ENCODE measurements around the gene ANKRD29.

ANKRD29 gene

DNA sequence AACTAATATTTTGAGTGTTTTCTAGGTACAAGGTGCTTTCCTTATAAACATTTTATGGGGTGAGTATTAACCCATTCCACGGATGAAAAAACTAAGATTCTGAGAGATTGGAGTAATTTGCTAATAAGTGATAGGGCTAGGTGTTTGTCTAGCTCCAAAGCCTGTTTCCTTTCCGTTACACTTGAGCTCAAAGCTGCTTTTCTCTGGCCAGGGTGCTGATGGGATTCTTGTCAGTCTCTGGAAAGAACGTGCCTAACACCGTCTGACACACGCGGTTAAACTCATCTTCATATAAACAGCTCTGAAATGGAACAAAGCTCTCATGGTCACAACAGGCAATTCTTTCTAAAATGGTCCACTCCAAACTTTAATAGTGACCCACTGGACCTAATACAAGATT, 2.0 kb upstream of the ANKRD29 start:
- H3K27me3 ChIP-seq (ENCODE audit: insufficient read depth, poor library complexity, severe bottlenecking): peaks cover 58% of the 10 kb centered on the region
- TF ChIP-seq, protein P1, sequence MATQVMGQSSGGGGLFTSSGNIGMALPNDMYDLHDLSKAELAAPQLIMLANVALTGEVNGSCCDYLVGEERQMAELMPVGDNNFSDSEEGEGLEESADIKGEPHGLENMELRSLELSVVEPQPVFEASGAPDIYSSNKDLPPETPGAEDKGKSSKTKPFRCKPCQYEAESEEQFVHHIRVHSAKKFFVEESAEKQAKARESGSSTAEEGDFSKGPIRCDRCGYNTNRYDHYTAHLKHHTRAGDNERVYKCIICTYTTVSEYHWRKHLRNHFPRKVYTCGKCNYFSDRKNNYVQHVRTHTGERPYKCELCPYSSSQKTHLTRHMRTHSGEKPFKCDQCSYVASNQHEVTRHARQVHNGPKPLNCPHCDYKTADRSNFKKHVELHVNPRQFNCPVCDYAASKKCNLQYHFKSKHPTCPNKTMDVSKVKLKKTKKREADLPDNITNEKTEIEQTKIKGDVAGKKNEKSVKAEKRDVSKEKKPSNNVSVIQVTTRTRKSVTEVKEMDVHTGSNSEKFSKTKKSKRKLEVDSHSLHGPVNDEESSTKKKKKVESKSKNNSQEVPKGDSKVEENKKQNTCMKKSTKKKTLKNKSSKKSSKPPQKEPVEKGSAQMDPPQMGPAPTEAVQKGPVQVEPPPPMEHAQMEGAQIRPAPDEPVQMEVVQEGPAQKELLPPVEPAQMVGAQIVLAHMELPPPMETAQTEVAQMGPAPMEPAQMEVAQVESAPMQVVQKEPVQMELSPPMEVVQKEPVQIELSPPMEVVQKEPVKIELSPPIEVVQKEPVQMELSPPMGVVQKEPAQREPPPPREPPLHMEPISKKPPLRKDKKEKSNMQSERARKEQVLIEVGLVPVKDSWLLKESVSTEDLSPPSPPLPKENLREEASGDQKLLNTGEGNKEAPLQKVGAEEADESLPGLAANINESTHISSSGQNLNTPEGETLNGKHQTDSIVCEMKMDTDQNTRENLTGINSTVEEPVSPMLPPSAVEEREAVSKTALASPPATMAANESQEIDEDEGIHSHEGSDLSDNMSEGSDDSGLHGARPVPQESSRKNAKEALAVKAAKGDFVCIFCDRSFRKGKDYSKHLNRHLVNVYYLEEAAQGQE (IDR thresholded peaks at IDR 0.05; ENCODE audit: insufficient replicate concordance, low read depth): peak; percentile 86
- no peak for TF ChIP-seq SPI1 (IDR thresholded peaks at IDR 0.05; ENCODE audit: borderline replicate concordance, low read depth)
- DNase-seq (ENCODE audit: low read depth in 1 of 2, low spot score in 1 of 2): no peak

DNA sequence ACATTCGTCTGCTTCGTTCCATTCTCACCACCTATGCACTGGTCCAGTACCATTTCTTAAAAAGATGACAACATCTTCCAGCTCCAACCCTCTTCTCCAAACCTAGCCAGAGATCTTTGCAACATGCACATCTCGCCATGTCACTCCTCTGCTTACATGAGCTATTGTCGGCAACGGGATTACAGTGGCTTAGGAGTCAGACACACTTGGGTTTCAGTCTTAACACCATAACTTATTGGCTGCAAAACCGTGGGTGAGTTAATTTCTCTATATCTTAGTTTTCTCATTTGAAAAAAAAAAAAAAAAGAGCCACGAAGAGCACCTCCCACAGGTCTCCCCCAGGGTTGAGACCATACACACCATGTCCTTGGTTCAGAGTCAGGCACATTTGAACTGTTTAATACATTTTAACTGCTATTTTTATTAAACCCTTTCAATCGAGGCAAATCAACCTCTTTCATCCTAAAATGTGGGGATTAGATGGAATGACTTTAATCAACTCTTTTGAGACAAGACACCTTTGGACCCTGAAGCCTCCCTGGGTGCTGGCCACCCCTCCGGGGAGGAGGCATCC, 889 bp downstream of the ANKRD29 start:
- H3K27ac ChIP-seq (replicated peaks): no peak overlapping the region
- no peak for TF ChIP-seq GABPA (IDR thresholded peaks at IDR 0.05; ENCODE audit: low read depth)
- no peak for TF ChIP-seq POLR2AphosphoS5 (IDR thresholded peaks at IDR 0.05; ENCODE audit: low read depth)
- TF ChIP-seq, protein P2, sequence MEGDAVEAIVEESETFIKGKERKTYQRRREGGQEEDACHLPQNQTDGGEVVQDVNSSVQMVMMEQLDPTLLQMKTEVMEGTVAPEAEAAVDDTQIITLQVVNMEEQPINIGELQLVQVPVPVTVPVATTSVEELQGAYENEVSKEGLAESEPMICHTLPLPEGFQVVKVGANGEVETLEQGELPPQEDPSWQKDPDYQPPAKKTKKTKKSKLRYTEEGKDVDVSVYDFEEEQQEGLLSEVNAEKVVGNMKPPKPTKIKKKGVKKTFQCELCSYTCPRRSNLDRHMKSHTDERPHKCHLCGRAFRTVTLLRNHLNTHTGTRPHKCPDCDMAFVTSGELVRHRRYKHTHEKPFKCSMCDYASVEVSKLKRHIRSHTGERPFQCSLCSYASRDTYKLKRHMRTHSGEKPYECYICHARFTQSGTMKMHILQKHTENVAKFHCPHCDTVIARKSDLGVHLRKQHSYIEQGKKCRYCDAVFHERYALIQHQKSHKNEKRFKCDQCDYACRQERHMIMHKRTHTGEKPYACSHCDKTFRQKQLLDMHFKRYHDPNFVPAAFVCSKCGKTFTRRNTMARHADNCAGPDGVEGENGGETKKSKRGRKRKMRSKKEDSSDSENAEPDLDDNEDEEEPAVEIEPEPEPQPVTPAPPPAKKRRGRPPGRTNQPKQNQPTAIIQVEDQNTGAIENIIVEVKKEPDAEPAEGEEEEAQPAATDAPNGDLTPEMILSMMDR (IDR thresholded peaks at IDR 0.05; ENCODE audit: insufficient read depth, low read length): no peak
- H3K4me3 ChIP-seq (replicated peaks; ENCODE audit: insufficient read depth, low read length): peak overlapping the region; percentile 40
- no peak for DNase-seq (ENCODE audit: low read depth in 1 of 2, low spot score in 1 of 2)
- H3K27me3 ChIP-seq (ENCODE audit: insufficient read depth, poor library complexity, severe bottlenecking): peaks cover 63% of the 10 kb centered on the region

More for the DNA sequence above, 2.0 kb upstream of the ANKRD29 start:
- H3K4me3 ChIP-seq (replicated peaks; ENCODE audit: insufficient read depth, low read length): no peak overlapping the region
- H3K27ac ChIP-seq (replicated peaks): no peak overlapping the region

DNA sequence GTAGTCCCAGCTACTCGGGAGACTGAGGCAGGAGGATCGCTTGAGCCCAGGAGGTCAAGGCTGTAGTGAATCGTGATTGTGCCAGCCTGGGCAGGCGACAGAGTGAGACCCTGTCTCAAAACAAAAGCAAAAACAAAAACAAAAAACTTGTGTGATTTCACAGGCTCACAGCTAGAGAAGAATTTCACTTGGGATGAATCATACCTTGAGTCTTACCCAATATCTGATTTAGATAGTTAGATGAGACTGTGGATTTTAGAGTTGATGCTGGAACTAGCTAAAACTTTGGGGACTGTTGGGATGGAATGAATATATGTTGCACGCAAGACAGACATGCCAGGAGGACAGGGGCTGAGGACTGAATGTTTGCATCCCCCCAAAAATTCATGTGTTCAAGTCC, 4.4 kb downstream of the ANKRD29 start:
- TF ChIP-seq, protein P2 (IDR thresholded peaks at IDR 0.05; ENCODE audit: insufficient read depth, low read length): no peak
- TF ChIP-seq SPI1 (IDR thresholded peaks at IDR 0.05; ENCODE audit: borderline replicate concordance, low read depth): no peak
- TF ChIP-seq GABPA (IDR thresholded peaks at IDR 0.05; ENCODE audit: low read depth): no peak
- TF ChIP-seq, protein P1 (IDR thresholded peaks at IDR 0.05; ENCODE audit: insufficient replicate concordance, low read depth): no peak
- no peak for DNase-seq (ENCODE audit: low read depth in 1 of 2, low spot score in 1 of 2)
- Histone ChIP-seq H3K27me3 (ENCODE audit: insufficient read depth, poor library complexity, severe bottlenecking) (peaks cover 46% of the 10 kb centered on the region), H3K4me3 (replicated peaks; ENCODE audit: insufficient read depth, low read length) (no peak overlapping the region), H3K27ac (replicated peaks) (no peak overlapping the region)

DNA sequence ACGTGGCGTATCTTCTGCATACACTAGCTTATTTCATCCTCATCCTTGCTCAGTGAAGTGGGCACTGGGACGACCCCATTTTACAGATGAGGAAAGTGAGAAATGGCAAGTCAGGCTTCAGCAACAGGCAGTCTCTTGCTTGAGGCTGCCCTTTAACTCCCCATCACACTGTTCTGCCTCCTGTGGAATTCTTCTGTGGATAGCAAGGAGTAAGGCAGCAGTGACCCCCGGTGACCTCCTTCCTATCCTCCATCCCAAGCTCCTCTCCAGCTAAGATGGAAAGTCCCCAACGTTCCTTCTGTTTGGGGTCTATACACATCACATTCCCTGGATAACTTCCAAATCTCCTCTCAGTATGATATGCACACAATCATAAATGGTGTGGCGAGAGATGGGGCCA, 10.5 kb downstream of the ANKRD29 start:
- H3K27ac ChIP-seq (replicated peaks): no peak overlapping the region
- no peak overlapping the region for H3K4me3 ChIP-seq (replicated peaks; ENCODE audit: insufficient read depth, low read length)
- TF ChIP-seq POLR2AphosphoS5 (IDR thresholded peaks at IDR 0.05; ENCODE audit: low read depth) (no peak), SPI1 (IDR thresholded peaks at IDR 0.05; ENCODE audit: borderline replicate concordance, low read depth) (no peak), GABPA (IDR thresholded peaks at IDR 0.05; ENCODE audit: low read depth) (no peak)
- TF ChIP-seq, protein P2 (IDR thresholded peaks at IDR 0.05; ENCODE audit: insufficient read depth, low read length): no peak
- TF ChIP-seq, protein P1 (IDR thresholded peaks at IDR 0.05; ENCODE audit: insufficient replicate concordance, low read depth): no peak
- no peak for DNase-seq (ENCODE audit: low read depth in 1 of 2, low spot score in 1 of 2)
- H3K27me3 ChIP-seq (ENCODE audit: insufficient read depth, poor library complexity, severe bottlenecking): peaks cover 3% of the 10 kb centered on the region

Data from HL-60 (cell line).